ENCODE results near the gene ZFHX2.

ZFHX2 gene

GRCh38 chr14:23572836-23573235, 21.3 kb upstream of the ZFHX2 start:
- DNase-seq (ENCODE audit: low read depth in 2 of 2): no peak

- DNase-seq (ENCODE audit: low read depth in 2 of 2): no peak
Observed at GRCh38 chr14:23572524-23572828, 20.9 kb upstream of the ZFHX2 start.

GRCh38 chr14:23571701-23572523, 20.3 kb upstream of the ZFHX2 start:
- DNase-seq (ENCODE audit: low read depth in 2 of 2): no peak

- DNase-seq (ENCODE audit: low read depth in 2 of 2): no peak
Observed at GRCh38 chr14:23570806-23571483, 19.4 kb upstream of the ZFHX2 start.

- DNase-seq (ENCODE audit: low read depth in 2 of 2): no peak
Observed at GRCh38 chr14:23569443-23570151, 18.0 kb upstream of the ZFHX2 start.

- DNase-seq (ENCODE audit: low read depth in 2 of 2): no peak
Observed at GRCh38 chr14:23568600-23569331, 17.2 kb upstream of the ZFHX2 start.

GRCh38 chr14:23568021-23568599, 16.5 kb upstream of the ZFHX2 start:
- DNase-seq (ENCODE audit: low read depth in 2 of 2): no peak

- DNase-seq (ENCODE audit: low read depth in 2 of 2): peak; percentile 63 to 71
Observed at GRCh38 chr14:23567186-23568020, 15.8 kb upstream of the ZFHX2 start, which contains the start of gene AP1G2. Gene AP1G2 (minus strand): TSS chr14:23567791. CDS start chr14:23567314, 477 bp downstream.

- no peak for DNase-seq (ENCODE audit: low read depth in 2 of 2)
Observed at GRCh38 chr14:23566778-23567185, 15.2 kb upstream of the ZFHX2 start.

- no peak for DNase-seq (ENCODE audit: low read depth in 2 of 2)
Observed at GRCh38 chr14:23566112-23566777, 14.7 kb upstream of the ZFHX2 start.

GRCh38 chr14:23565626-23566025, 14.1 kb upstream of the ZFHX2 start:
- DNase-seq (ENCODE audit: low read depth in 2 of 2): no peak

- DNase-seq (ENCODE audit: low read depth in 2 of 2): no peak
Observed at GRCh38 chr14:23564876-23565275, 13.3 kb upstream of the ZFHX2 start.

GRCh38 chr14:23564181-23564812, 12.7 kb upstream of the ZFHX2 start:
- DNase-seq (ENCODE audit: low read depth in 2 of 2): no peak

GRCh38 chr14:23563473-23564180, 12.1 kb upstream of the ZFHX2 start:
- DNase-seq (ENCODE audit: low read depth in 2 of 2): no peak

- peak; percentile 23 to 39 for DNase-seq (ENCODE audit: low read depth in 2 of 2)
Observed at GRCh38 chr14:23562822-23563472, 11.4 kb upstream of the ZFHX2 start.

GRCh38 chr14:23561873-23562821, 10.6 kb upstream of the ZFHX2 start:
- DNase-seq (ENCODE audit: low read depth in 2 of 2): no peak

GRCh38 chr14:23561259-23561658, 9.7 kb upstream of the ZFHX2 start:
- no peak for DNase-seq (ENCODE audit: low read depth in 2 of 2)
